ENCODE results near the gene AHCYL2.
"Not testable (repeated sequence)": the region's sequence is repeated elsewhere in the genome, so short reads cannot be mapped to it uniquely, and the experiment has no call there.

AHCYL2 gene

DNA sequence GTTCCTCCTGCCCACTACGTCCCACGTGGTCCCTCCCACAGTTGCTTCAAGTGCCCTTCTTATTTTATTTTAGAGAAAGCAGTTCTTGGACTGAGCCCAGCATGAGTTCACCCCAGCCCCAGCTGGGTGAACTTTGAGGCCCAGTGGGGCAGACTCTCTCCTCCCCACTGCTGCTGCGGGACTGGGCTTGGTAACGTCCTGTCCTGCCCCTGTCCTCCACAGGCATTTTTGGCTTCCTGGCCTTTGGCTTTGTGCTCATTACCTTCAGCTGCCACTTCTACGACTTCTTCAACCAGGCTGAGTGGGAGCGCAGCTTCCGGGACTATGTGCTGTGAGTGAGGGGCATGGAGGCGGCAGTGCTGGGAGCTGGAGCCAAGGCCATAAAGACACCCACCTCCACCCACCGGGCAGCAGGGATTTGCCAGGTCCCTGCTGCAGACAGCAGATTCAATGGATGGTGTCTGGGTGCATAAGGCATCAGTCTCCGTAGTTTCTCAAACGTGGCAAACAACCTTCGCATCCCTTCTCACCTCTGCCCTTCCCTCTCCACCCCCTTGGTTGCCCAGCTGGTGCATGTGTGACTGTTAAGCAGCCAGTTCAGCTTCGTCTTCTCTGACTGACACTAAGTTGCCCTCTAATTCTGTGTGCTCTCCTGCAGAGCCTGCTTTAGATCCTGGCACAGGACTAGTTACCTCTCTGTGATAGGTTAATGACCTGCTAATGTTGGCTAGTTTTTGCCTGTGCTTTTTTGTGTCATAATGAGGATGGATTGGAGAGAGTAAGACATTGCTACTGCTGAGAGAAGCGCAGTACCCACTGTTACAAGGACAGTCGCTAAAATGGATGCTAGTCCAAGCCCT, 15.5 kb upstream of the AHCYL2 start:
- no peak for DNase-seq (ENCODE audit: low read depth in 2 of 2)

DNA sequence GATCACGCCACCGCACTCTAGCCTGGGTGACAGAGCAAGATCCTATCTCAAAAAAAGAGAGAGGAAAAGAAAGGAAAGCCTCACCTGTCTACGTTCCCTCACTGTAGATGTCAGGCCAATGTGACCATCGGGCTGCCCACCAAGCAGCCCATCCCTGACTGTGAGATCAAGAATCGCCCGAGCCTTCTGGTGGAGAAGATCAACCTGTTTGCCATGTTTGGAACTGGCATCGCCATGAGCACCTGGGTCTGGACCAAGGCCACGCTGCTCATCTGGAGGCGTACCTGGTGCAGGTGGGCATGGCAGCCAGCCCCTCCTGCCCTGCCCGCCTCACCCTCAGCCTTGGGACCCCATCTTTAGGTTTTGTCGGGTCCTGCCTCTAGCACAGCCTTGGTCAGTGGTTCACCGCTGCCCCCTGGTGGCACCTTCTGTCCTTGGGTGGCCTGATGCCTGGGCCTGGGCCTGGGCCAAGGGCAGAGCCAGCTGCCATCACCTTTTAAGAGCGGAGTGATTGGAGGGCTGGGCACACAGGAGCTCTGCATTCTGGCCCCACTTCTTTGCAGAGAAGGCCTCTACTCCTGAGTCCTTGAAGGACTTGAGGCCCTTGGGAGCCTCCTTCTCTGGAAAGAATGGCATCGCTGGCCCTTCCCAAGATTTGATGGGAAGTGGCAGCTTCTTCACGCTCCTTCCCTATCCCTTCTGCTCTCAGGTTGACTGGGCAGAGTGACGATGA, 14.4 kb upstream of the AHCYL2 start:
- DNase-seq (ENCODE audit: low read depth in 2 of 2), result peak; percentile 32 to 48

DNA sequence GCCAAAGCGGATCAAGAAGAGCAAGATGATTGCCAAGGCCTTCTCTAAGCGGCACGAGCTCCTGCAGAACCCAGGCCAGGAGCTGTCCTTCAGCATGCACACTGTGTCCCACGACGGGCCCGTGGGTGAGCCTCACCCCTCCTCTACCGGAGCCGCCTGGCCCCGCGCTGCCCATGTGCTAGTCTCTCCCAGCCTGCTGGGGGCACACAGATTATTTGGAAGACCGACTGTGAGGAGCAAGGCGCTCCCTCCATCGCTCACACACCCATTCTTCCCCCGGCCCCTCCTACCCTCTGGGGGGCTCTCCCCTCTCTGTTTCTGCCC, 13.9 kb upstream of the AHCYL2 start:
- DNase-seq (ENCODE audit: low read depth in 2 of 2), result no peak

- DNase-seq (ENCODE audit: low read depth in 2 of 2), result no peak
Observed at GRCh38 chr7:129212126-129212525, 12.7 kb upstream of the AHCYL2 start.

- no peak for DNase-seq (ENCODE audit: low read depth in 2 of 2)
Observed at GRCh38 chr7:129212596-129212995, 12.2 kb upstream of the AHCYL2 start.

DNA sequence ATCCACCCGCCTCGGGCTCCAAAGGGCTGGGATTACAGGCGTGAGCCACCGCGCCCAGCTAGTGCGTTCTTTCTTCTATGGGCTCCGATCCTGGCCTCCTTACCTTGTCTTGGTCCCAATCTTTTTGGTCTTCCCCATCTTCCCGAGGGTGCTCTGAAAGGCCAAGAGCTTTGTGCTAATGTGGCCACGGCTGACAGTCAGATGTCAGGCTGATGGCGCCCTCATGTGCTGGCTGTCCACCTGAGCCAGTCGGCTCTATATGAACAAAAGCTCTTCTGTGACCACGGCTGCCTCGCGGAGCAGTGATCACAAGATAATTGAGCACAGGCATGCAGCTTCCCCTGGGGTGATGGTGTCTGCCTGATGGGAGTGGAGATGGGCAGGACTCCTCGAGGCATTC, 11.0 kb upstream of the AHCYL2 start:
- DNase-seq (ENCODE audit: low read depth in 2 of 2), result no peak

GRCh38 chr7:129215691-129216090, 9.1 kb upstream of the AHCYL2 start:
- not testable (repeated sequence) for DNase-seq (ENCODE audit: low read depth in 2 of 2)

DNA sequence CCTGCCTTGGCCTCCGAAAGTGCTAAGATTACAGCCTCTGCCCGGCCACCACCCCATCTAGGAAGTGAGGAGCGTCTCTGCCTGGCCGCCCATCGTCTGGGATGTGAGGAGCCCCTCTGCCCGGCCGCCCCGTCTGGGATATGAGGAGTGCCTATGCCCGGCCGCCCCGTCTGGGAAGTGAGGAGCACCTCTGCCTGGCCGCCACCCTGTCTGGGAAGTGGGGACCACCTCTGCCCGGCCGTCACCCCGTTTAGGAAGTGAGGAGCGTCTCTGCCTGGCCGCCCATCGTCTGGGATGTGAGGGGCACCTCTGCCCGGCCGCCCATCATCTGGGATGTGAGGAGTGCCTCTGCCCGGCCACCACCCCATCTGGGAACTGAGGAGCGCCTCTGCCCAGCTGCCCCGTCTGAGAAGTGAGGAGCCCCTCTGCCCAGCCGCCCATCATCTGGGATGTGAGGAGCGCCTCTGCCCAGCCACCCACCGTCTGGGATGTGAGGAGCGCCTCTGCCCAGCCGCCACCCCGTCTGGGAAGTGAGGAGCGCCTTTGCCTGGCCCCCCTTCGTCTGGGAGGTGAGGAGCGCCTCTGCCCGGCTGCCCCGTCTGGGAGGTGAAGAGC, 8.6 kb upstream of the AHCYL2 start:
- not testable (repeated sequence) for DNase-seq (ENCODE audit: low read depth in 2 of 2)

GRCh38 chr7:129216821-129217416, 7.9 kb upstream of the AHCYL2 start:
- DNase-seq (ENCODE audit: low read depth in 2 of 2), result not testable (repeated sequence)

- peak; percentile 49 to 63 for DNase-seq (ENCODE audit: low read depth in 2 of 2)
Observed at GRCh38 chr7:129218514-129219062, 6.2 kb upstream of the AHCYL2 start.

DNA sequence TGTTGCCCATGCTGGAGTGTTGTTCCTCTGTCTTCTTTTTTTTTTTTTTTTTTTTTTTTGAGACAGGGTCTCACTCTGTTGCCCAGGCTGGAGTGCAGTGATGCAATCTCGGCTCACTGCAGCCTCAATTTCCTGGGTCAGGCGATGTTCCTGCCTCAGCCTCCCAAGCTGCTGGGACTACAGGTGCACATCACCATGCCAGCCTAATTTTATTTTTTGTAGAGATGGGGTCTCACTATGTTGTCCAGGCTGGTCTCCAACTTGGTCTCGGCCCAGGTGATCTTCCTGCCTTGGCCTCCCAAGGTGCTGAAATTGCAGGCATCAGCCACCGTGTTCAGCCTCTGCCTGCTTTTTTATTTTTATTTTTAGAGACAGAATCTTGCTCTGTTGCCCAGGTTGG, 5.7 kb upstream of the AHCYL2 start:
- DNase-seq (ENCODE audit: low read depth in 2 of 2), result not testable (repeated sequence)

DNA sequence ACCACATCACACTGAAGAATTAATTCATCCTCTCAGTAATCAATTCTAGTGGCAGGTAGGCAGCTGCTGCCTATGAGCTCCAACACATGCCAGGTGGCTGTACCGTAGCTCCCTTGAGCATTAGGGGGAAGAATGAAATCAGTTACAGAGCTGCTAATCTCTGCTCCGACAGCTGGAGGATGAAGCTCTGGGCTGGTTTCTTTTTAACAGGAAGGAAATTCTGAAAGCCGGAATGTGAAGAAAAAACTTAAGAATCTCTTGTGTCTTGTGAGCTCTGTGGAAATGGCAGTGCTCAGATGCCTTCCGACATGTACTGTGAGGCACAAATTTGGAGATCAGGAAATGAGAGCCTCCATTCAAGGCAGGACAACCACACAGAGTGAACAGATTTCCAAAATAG, 2.8 kb upstream of the AHCYL2 start:
- no peak for DNase-seq (ENCODE audit: low read depth in 2 of 2)

DNA sequence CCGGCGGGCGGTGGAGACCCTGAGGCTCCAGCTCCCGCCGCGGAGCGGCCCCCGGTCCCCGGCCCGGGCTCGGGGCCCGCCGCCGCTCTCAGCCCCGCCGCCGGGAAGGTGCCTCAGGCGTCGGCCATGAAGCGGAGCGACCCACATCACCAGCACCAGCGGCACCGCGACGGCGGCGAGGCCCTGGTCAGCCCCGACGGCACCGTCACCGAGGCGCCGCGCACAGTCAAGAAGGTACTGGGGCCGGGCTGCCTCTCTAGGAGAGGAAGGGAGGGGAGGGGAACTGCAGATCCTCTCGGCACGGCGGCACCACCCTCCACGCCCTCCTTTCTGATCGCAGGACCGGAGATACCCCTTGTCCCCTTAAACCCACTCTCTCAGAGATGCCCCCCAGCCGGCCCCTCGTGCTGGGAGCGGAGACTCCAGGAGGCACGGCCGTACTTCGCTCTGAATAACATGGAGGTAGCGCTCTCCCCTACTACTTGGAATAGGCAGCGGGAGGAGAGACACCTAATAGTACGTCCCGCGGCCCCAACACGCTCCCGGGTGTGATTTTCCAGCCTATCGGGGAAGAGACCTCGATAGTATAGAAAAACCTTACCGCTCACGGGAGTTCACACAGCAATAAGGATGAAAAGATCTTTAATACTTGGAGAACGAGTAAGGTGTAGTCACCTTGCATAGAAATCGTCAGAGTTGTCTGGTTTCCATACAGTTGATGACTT, 538 bp downstream of the AHCYL2 start:
- DNase-seq (ENCODE audit: low read depth in 2 of 2), result peak in 1 of 2 donors; percentile 14

DNA sequence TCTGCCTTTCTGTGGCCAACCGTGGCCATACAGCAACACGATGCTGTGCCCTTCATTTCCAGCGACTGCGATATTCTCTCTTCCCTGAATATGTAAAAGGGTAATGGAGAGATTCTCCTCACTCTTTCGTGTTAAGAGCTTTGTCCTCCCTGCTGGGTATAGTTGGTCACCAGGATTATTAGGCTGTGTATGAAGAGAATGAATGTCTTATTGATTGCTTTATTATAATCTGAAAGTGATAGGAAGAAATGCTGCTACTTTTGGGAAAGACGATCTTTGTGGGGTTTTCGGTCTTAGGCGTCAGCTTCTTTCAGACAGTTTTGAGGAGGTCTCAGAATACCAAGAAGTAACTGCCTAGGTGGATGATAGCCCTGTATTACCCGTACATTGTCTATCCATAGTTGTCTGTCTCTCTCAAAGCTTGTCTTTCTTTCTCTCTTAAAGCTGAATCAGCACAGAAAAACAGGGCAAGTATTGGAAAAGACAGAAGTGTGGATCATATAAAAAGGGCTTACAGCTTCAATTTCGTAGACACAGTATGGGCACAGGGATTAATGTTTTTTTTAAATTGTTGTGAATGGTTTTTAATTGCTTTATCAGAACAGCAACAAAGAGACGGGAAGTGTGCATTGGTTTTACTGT, 1.2 kb downstream of the AHCYL2 start:
- DNase-seq (ENCODE audit: low read depth in 2 of 2), result no peak

DNA sequence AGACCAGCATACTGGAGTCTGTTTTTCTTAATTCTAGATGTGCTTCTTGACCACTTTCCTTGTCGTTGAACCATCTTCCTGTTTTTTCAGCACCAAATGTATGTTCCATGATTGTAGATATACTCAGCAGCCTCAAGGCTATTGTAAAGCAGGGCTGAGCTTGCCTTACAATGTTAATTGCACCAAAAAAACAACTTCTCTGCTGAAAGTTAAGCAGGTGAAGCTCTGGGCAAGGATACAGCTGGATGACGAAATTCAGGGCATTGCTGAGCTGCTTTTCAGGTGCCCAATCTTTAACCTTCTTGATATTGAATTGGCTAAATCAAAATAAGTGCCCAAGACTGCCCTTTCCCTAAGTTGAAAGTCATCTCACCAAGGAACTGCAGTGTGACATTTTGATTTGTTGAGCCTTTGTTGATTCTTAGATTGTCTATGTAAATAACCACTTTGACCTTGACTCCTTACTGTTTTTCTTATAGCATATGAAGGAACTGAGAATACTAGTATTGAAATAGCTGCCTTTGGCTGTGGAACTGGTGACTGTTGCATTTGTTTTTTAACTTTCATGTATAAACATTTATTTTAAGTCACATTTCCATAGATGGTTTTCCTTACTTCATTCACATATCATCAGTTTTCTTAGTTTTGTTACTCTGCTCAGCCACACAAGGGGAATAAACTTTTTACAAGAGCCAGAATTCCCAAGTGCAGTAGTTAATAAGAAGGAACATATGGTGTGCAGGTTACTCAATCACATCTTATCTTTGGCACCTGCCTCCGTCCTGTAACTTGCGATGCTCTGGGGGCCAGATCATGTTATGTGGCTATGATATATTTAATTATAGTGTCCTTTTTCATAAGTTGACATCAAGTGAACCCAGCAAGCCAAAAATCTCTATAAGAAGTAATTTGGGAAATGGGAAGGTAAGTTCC, 3.1 kb downstream of the AHCYL2 start:
- no peak for DNase-seq (ENCODE audit: low read depth in 2 of 2)

- no peak for DNase-seq (ENCODE audit: low read depth in 2 of 2)
Observed at GRCh38 chr7:129228633-129229032, 3.8 kb downstream of the AHCYL2 start.

DNA sequence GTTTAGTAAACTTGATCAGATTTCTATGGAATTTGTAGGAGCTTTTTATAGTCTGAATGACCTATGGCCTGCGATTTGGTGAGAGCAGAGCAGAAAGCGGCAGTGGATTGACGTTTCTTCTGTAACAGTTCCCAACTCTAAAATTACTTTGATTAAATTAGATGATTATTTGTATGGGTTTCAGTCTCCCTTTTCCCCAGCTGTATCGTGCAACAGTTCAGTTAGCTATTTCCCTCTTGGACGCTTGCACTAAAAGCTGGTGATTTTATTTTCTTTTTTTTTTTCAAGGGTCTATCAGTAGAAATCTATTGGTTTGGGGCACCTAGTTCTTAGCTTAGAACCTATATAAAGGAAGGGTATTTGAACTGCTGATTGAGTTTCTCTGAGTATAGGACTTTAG, 6.8 kb downstream of the AHCYL2 start:
- no peak for DNase-seq (ENCODE audit: low read depth in 2 of 2)

DNA sequence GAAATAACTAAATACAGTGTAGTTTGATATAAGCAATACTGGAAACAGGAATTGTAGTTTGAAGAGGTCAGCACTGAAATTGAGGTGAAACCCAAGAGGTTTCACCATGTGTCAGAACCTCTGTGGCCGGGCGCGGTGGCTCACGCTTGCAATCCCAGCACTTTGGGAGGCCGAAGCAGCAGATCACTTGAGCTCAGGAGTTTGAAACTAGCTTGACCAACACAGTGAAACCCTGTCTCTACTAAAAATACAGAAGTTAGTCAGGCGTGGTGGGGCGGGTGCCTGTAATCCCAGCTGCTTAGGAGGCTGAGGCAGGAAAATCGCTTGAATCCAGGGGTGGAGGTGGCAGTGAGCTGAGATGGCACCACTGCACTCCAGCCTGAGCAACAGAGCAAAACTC, 13.7 kb downstream of the AHCYL2 start:
- DNase-seq (ENCODE audit: low read depth in 2 of 2), result no peak

- DNase-seq (ENCODE audit: low read depth in 2 of 2), result no peak
Observed at GRCh38 chr7:129240119-129240820, 15.4 kb downstream of the AHCYL2 start.

All from stimulated activated CD8-positive, alpha-beta memory T cell treated with anti-CD3 and anti-CD28 coated beads, Interleukin-7, amount 100 ng/mL, for 1 hour (primary cell).